CD4-positive, alpha-beta T cell (primary cell): ENCODE results near the gene ERC2. TPM values are rescaled to one million over a fixed set of nuclear protein-coding genes. Genes with fewer than 3 reads are reported as not detected.

Source experiments
- ATAC-seq: fragments of 200-7000 bp; cut with Tn5 transposase; one replicate; pipeline ENCODE4 v1.10.0; 2022; ENCODE audit warnings: mild to moderate bottlenecking; ENCODE audit not compliant: poor library complexity
- CTCF ChIA-PET: fragments of 350-600 bp; sonication (Branson Sonifier 250); formaldehyde crosslinking; loops from one replicate; lab custom pipeline; 2021; ENCODE audit warnings: antibody characterized with exemption, inconsistent platforms; lab: Charles Lee
- POLR2A ChIA-PET: fragments of 350-600 bp; sonication (Branson Sonifier 250); formaldehyde crosslinking; loops from one replicate; lab custom pipeline; 2021; ENCODE audit warnings: antibody characterized with exemption, inconsistent platforms; lab: Charles Lee
- DNase-seq, 14 experiments: peaks; one replicate each; pipeline ENCODE4 v3.0.0-alpha.2; 2013 to 2020; ENCODE audit warnings: mixed read lengths in 2 of 14
- H3K27ac ChIP-seq, 2 donors: one replicate each; pipeline versions ENCODE4 v1.5.1 to v1.7.0; 2013; ENCODE audit warnings: low read length in 2 of 2, low read depth in 1 of 2, mild to moderate bottlenecking in 1 of 2
- H3K27me3 ChIP-seq, 2 experiments: 1 replicate in 1 of 2; 2 replicates in 1 of 2; pipeline versions ENCODE4 v1.6.1 to v1.7.0; 2013; ENCODE audit warnings: low read length in 2 of 2, control low read depth in 1 of 2, mild to moderate bottlenecking in 1 of 2, moderate library complexity in 1 of 2; ENCODE audit not compliant: insufficient read depth in 2 of 2, control insufficient read depth in 1 of 2
- H3K36me3 ChIP-seq: one replicate; pipeline ENCODE4 v1.6.1; 2013; ENCODE audit warnings: low read length, control low read depth; ENCODE audit not compliant: insufficient read depth
- H3K4me1 ChIP-seq: one replicate; pipeline ENCODE4 v1.6.1; 2013; ENCODE audit warnings: low read length, control low read depth; ENCODE audit not compliant: insufficient read depth
- H3K4me3 ChIP-seq: one replicate; pipeline ENCODE4 v1.5.1; 2013; ENCODE audit warnings: mild to moderate bottlenecking, low read length, moderate library complexity
- H3K9me3 ChIP-seq, 2 experiments: 1 replicate in 1 of 2; 2 replicates in 1 of 2; pipeline versions ENCODE4 v1.6.1 to v1.7.0; 2013; ENCODE audit warnings: low read length in 2 of 2, mild to moderate bottlenecking in 2 of 2, control low read depth in 1 of 2, moderate library complexity in 1 of 2; ENCODE audit not compliant: control insufficient read depth in 1 of 2, insufficient read depth in 1 of 2
- H3K27ac Mint-ChIP-seq: one replicate; pipeline ENCODE4 v1.8.0; 2020; ENCODE audit warnings: mixed read lengths
- H3K27me3 Mint-ChIP-seq: one replicate; pipeline ENCODE4 v1.8.0; 2021; ENCODE audit warnings: mixed read lengths
- H3K36me3 Mint-ChIP-seq: one replicate; pipeline ENCODE4 v1.8.0; 2021; ENCODE audit warnings: low read depth, mixed read lengths
- H3K4me1 Mint-ChIP-seq: one replicate; pipeline ENCODE4 v1.8.0; 2021; ENCODE audit warnings: low read depth, mixed read lengths
- H3K4me3 Mint-ChIP-seq: one replicate; pipeline ENCODE4 v1.8.0; 2020; ENCODE audit warnings: mild to moderate bottlenecking, mixed read lengths
- H3K9me3 Mint-ChIP-seq: one replicate; pipeline ENCODE4 v1.8.0; 2020; ENCODE audit warnings: mixed read lengths
- intact Hi-C, 2 experiments: fragments of 100-400 bp; cut with DNase I in 1 of 2; cut with micrococcal nuclease in 1 of 2; formaldehyde crosslinking; loops; one replicate each; pipeline versions ENCODE4 v1.15.1 to v1.9.0; 2023 to 2025; cut with DNase I, micrococcal nuclease
- total RNA-seq, 174 experiments: library from RNA in 2 of 174; stranded (reverse) in 2 of 174; gene quantifications; one replicate each; pipeline ENCODE4 v1.2.3 and lab custom pipeline; 2021 to 2026
- TF ChIP-seq, protein P1 (sequence below): fragments of 200-600 bp; IDR thresholded peaks from one replicate; pipeline ENCODE4 v1.8.0; 2022; ENCODE audit warnings: antibody characterized with exemption, mild to moderate bottlenecking

The ERC2 gene
- total RNA-seq, 2 experiments from 2014 or later: not detected

DNA sequence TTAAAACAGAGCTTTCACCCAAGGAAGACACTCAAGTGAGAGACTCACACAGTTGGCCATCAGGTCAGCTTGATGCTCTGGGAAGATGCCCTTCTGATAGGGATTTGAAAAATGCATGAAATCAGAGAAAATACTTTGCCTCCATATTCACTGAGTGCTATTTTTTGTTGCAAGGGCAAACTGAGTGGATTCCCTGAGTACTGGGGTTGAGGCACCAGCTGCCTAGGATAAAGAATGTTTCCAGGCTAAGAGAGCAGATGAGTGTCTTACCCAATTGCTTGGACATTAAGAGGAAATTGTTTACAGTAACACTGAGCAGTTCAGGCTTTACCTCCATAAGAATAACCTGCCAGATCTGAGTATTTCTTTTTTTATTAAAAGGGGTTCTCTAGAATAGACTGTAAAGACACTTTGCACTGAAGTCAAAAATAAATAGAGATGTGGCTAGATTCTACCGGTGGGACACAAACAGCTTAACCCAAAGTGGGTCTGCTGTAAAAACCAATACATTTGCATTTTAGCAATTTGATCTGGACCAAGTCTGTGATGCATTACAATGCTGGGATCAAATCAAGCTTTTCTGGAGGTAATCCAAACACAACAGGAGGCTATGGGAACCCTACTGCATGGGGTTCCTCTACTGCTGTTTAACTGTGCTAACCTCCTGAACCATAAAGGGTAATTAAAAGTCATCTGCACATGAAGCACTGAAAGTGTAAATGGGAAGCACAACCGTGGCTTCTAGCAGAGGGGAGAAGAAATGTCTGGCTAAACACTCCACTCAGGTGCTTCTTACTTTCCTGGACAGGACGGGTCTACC lies 742.4 kb downstream of the ERC2 start:
- Histone ChIP-seq H3K9me3 (peaks cover 0 to 2% of the 10 kb centered on the region in 2 experiments), H3K27ac (no peak overlapping the region), H3K4me1 (no peaks in the 10 kb centered on the region), H3K27me3 (no peaks in the 10 kb centered on the region), H3K4me3 (no peak overlapping the region), H3K36me3 (no peaks in the 10 kb centered on the region)
- DNase-seq (no peak), ATAC-seq (no peak)
- TF ChIP-seq, protein P1, sequence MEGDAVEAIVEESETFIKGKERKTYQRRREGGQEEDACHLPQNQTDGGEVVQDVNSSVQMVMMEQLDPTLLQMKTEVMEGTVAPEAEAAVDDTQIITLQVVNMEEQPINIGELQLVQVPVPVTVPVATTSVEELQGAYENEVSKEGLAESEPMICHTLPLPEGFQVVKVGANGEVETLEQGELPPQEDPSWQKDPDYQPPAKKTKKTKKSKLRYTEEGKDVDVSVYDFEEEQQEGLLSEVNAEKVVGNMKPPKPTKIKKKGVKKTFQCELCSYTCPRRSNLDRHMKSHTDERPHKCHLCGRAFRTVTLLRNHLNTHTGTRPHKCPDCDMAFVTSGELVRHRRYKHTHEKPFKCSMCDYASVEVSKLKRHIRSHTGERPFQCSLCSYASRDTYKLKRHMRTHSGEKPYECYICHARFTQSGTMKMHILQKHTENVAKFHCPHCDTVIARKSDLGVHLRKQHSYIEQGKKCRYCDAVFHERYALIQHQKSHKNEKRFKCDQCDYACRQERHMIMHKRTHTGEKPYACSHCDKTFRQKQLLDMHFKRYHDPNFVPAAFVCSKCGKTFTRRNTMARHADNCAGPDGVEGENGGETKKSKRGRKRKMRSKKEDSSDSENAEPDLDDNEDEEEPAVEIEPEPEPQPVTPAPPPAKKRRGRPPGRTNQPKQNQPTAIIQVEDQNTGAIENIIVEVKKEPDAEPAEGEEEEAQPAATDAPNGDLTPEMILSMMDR: no peak
- Mint-ChIP-seq H3K4me3 (no peak overlapping the region), H3K27ac (no peak overlapping the region), H3K4me1 (no peaks in the 10 kb centered on the region), H3K27me3 (peaks cover 24% of the 10 kb centered on the region), H3K36me3 (no peaks in the 10 kb centered on the region), H3K9me3 (no peaks in the 10 kb centered on the region)
- ChIA-PET POLR2A (no interaction called here), CTCF (no interaction called here)
- intact Hi-C loops: loop anchor here in 1 of 2 experiments (10.0 kb wide), 1 partner anchor 241 kb away; the partner anchor contains the start of gene WNT5A

DNA sequence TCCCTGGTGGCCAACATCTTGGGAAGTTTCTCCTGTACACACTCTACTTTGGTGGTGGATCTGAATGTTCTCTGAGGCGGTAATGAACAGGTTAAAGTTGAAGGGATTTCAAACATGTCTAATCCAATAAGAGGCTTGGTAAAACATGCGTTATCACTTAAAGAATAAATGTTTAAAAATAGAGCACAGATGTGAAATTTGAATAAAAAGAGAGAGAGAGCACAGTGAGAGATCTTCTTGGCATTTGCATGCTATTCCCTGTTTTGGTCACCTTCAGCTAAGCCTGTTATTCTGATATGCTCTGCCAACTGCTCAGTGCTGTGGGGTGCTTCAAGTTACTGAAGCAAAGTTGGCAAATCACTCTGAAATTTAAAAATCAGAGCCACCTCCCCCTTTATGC lies 743.4 kb downstream of the ERC2 start:
- POLR2A ChIA-PET: no interaction called here

DNA sequence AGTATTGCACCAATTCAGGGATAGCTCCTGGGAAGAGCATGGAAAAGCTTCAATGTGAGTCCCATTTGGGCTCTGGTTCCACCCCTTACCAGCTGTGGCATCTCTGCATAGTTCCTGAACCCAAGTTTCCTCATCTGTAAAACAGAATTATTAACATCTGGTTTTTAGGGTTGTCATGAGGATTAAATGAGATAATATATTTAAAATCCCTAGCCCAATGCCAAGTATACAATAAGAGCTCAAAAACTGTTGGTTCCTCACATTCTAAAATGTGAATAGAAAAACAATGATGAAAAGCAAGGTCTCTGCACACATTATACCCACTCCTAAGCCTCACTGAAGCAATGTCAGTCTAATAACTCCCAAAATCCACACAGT lies 743.9 kb downstream of the ERC2 start:
- intact Hi-C loops: loop anchor here in 1 of 2 experiments (10.0 kb wide), 1 partner anchor 240 kb away; the partner anchor contains the start of gene WNT5A
- Histone ChIP-seq H3K36me3 (no peaks in the 10 kb centered on the region), H3K27me3 (no peaks in the 10 kb centered on the region), H3K27ac (no peak overlapping the region), H3K4me1 (no peaks in the 10 kb centered on the region), H3K9me3 (no peaks in the 10 kb centered on the region), H3K4me3 (no peak overlapping the region)
- ChIA-PET POLR2A (no interaction called here), CTCF (no interaction called here)
- Mint-ChIP-seq H3K4me3 (no peak overlapping the region), H3K27me3 (peaks cover 24% of the 10 kb centered on the region), H3K27ac (no peak overlapping the region), H3K9me3 (no peaks in the 10 kb centered on the region), H3K36me3 (no peaks in the 10 kb centered on the region), H3K4me1 (no peaks in the 10 kb centered on the region)
- ATAC-seq: no peak
- no peak for DNase-seq
- TF ChIP-seq, protein P1: no peak

More for the DNA sequence above, 743.4 kb downstream of the ERC2 start:
- no peak overlapping the region for H3K4me3 Mint-ChIP-seq
- Histone ChIP-seq H3K27ac (no peak overlapping the region), H3K27me3 (no peaks in the 10 kb centered on the region), H3K4me1 (no peaks in the 10 kb centered on the region), H3K36me3 (no peaks in the 10 kb centered on the region), H3K4me3 (no peak overlapping the region), H3K9me3 (no peaks in the 10 kb centered on the region)
- H3K27me3 Mint-ChIP-seq: peaks cover 24% of the 10 kb centered on the region
- no peaks in the 10 kb centered on the region for H3K4me1 Mint-ChIP-seq
- H3K9me3 Mint-ChIP-seq: no peaks in the 10 kb centered on the region
- no peaks in the 10 kb centered on the region for H3K36me3 Mint-ChIP-seq
- no peak overlapping the region for H3K27ac Mint-ChIP-seq
- no peak for ATAC-seq
- TF ChIP-seq, protein P1: no peak
- intact Hi-C loops: loop anchor here in 1 of 2 experiments (10.0 kb wide), 1 partner anchor 240 kb away; the partner anchor contains the start of gene WNT5A
- DNase-seq: no peak
- CTCF ChIA-PET: no interaction called here
